ENCODE results near the gene NPPB.
A peak's percentile ranks its signal among the peaks of the same experiment; 100 is the strongest.

NPPB gene

DNA sequence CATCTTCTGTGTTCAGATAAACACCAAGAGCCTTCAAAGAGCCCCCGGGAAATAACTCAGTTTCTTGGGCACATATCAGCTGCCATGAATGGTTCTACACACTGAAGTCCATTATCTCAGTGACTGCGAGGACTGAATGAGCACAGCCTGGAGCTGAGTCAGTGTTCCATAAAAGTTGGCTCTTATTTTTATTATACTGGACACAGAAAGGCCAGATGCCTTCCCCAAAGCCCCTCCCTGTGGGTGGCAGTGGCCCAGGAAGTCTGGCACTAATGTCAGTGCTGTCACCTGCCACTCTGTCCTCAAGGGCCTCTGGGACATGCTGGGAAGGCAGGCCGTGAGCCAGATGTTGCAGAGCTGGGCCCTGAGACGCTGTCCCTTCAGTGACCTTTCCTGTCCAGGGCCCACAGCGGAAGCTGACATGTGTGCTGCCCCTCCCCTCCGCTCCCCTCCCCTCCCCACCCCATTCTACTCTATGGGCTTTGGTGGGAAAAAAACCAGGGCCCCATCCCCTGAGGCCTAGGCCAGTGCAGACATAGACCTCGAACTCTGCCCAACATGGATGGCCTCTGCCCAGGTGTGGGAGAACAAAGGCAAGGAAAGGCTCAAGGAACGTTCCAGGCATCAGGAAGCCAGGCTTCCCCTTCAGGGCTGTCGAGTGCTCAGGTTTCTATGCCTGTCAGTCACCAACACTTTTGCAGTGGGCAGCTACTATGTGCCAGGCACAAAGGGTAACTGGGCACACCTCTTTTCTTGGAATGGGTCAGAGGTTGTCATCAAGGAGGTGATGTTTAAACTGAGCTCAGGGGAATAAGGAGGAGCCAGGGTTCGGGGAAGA is 22.4 kb upstream of the NPPB start:
- no peak for DNase-seq

DNA sequence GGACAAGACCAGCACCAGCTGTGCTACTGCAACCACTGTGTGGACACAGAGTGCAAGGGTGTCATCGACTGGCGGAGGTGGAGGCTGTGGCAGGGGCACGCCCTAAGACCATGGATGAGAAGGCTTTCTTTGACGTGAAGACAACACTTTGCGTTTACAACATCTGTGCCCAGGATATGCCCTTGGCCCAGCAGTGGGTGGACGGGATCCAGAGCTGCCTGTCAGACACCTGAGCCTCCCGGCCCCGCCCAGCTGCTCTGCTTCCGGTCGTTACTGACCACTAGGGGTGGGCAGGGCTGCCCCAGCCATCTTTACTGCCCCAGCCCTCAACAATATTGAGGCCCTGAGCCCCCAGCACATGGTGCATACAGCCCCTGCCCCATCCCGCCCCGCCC is 21.4 kb upstream of the NPPB start:
- DNase-seq, result no peak

DNA sequence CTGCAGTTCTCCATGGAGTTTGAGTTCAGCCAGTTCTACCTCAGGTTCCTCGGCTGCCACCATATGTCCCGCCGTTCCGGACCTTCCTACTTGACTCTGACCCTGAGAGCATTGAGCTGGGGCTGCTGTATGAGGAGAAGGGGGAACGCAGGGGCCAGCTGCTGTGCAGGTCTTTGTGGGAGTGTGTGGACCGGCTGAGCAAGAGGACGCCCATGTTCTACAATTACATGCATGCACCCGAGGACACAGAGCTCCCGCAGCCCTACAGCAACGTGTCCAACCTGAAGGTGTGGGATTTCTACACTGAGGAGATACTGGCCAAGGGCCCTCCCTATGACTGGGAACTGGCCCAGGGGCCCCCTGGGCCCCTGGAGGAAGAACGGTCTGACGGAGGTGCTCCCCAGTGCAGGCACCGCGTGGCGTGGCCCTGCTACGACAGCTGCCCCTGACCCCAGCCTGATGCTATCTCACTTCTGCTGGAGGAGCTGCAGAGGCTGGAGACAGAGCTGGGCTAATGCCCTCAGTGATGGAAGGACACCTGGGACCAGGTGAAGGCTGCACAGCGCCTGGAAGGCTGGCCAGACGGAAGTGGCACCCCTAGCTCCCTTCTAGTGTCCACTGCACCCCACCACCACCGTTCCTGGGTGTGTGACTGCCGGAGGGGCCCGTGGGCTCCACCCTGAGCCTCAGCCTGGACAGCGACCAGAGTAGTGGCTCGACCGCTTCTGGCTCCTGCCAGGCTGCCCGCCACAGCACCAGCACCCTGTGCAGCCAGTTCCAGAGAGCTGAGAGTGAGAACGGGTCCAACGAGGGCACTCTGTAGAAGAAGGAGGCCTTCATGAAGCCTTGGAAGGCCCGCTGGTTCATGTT is 20.8 kb upstream of the NPPB start:
- no peak for DNase-seq

DNA sequence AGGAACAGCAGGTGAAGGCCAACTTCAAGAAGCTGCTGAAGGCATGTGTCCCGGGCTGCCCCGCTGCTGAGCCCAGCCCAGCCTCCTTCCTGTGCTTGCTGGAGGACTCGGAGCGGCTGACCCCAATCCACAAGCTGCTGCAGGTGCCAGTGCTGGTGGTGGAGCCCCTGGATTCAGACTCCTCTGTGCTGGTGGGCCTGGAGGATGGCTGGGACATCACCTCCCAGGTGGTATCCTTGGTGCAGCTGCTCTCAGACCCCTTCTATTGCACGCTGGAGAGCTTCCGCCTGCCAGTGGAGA is 20.1 kb upstream of the NPPB start:
- no peak for DNase-seq

DNA sequence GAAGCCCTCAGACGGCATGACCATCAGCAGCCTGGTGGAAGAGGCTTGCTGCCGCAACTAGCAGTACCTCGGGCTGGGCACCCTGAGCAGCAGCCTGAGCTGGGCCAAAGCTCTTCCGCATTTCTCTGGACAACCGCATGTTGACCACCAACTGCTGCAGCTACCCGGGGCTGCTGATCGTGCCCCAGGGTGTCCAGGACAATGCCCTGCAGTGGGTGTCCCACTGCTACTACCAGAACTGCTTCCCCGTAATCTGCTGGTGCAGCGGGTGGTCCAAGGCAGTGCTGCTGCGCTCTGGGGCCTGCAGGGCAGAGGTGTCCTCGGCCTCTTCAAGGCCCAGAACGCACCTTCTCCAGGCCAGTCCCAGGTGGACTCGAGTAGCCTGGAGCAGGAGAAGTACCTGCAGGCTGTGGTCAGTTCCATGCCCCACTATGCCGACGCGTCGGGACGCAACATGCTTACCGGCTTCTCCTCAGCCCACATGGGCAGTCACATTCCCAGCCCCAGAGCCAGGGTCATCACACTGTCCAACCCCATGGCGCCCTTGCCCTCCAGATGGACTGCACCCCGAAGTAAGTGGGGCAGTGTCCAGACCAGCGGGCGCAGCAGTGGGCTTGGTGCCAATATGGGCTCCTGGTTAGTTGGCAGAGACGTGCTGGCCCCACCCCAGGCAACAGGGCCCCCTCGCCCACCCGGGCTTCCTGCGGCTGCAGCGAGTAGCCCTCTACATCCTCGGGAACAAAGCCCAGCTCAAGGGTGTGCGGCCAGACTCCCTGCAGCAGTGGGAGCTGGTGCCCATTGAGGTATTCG is 19.5 kb upstream of the NPPB start:
- no peak for DNase-seq

DNA sequence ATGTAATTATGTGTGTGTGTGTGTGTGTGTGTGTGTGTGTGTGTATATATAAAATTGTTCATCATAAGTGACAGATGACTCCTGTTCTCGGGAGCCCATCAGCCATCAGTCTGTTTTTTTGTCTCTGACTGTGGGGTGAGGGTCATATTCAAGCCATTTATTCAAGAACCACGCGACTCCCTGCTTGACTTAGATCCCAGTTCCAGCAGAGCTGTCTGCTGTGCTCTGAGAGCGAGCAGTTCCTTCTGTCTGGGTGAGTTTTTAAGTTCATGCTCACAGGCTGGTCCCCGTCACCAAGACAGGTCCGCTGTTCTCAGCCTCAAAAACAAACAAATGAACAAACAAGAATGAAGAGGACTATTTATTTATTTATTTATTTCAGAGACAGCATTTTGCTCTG is 18.3 kb upstream of the NPPB start:
- no peak for DNase-seq

DNA sequence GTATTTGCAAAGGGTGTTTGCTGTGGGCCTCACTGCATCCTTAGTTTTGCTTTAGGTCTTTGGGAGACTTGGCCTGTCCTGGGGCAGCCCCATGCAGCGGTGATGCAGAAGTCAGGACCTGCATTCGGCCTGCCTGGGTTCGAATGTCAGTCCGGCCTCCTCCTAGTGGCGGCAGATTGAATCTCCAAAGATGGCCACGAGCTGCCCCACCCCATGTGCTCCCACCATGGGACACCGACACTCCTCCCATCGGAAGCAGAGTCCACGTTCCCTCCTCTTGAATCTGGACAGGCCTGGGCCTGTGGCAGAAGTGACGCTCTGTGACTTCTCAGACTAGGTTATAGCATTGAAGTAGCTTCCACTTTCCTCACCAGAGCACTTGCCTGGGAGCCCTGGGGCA is 16.3 kb upstream of the NPPB start:
- DNase-seq, result no peak

DNA sequence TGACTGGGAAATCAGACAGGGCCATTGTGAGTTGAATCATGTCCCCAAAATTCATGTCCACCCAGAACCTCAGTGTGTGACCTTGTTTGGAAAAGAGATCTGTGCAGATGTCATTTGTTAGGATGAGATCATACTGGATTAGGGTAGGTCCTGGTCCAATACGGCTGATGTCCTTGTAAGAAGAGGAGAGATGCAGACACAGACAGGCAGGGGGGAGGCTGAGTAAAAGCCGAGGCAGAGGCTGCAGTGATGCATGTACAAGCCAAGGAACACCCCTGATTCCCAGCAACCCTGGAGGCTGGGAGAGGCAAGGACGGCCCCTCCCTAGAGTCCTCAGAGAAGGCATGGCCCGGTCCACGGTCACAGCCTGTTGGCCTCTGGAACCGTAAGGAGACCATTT is 15.9 kb upstream of the NPPB start:
- no peak for DNase-seq

DNA sequence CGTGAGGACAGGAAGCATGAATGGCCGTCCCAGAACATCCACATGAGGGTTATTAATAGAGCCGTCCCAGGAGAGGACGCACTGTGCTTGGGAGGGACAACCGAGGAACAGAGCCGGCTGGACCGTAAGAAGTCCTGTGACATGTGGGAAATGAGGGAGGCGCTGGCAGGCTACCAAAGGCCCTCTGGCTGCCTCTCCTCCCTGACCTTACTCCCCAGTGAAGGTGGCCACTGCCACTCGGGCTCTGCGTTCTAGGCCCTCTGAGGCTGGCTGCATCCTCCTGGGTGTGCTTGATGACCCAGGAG is 15.5 kb upstream of the NPPB start:
- DNase-seq, result no peak

DNA sequence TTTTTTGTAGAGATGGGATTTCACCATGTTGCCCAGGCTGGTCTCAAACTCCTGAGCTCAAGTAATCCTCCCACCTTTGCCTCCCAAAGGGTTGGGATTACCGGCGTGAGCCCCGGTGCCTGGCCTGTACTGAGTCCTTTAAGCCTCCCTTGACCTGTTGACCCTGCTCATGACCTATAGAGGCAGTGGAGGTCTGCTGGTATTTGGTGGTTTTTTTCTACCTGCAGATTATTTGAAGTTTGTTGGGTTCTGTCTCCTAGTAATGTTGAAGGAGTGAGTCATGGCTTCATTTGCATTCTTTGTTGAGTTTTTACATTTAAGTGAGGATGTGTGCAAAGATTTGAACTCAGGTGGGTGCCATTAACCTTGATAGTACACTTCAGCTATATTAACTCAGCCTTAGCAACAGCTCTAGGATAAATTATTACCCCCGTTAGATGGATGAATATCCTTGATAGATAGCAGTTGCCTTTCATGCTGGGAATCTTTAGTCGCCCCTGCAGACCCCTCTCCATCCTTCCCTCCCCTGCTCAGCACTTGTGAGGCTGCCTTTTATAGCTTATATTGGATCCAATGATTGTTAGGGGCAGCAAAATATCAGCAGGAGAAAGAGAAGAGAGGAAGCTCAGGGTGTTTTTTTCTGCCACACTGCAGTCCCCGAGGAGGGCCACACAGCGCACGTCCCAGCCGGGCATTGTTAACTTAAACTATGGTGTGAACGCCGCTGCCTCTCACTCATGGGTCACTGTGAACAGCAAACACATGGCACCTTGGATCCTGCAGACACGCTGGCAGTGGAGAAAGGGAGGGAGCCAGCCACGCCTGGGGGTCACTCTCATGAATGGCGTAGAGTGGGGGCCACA is 14.9 kb upstream of the NPPB start:
- no peak for DNase-seq

DNA sequence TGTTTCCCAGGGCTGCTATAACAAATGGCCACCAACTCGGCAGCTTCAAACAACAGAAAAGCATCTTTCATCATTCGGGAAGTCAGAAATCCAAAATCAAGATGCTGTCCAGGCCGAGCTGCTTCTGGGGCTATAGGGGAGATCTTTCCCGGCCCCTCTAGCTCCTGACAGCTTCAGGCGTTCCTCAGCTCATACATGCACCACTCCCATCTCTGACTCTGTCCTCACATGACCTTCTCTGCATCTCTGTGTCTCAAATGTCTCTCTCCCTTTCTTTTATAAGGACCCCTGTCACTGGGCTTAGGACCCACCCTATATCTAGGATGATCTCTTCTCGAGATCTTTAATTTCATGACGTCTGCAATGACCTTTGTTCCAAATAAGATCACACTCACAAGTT is 13.8 kb upstream of the NPPB start:
- no peak for DNase-seq

DNA sequence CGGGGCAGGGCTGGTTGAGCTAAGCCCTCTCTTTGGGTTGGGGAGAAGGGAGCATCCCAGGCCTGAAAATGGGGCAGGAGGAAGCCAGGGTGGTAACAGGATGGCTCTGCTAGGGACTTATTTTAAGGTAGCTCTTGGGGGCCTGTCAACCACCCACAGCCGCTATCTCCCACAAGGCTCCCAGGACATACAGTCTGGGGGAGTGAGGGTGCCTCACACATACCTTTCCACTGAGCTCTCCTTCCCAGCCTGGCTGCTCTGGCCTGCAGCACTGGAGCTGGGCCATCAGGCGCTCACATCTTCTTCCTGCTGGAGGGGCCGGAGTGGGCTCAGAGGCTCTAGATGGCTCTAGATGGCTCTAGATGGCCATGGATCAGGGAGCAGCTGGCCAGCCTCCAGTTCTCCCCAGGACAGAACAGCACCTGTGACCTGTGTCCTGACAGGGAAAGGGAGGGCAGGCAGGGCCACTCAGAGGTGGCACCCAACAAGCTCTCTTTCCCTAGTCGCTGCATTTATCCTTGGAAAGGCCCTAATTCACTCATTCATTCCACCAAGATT is 11.0 kb upstream of the NPPB start:
- no peak for DNase-seq

DNA sequence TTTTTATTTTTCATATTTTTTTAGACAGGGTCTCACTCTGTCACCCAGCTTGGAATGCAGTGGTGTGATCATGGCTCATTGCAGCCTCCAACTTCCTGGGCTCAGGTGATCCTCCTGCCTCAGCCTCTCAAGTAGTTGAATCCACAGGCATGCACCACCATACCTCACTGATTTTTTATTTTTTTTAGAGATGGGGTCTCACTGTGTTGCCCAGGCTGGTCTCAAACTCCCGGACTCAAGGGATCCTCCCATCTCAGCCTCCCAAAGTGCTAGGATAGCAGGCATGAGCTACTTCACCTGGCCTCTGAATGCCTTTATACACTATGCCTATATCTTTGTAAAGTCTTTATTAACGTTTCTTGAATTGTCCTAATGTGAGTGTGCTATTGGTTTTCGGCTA is 10.4 kb upstream of the NPPB start:
- no peak for DNase-seq

DNA sequence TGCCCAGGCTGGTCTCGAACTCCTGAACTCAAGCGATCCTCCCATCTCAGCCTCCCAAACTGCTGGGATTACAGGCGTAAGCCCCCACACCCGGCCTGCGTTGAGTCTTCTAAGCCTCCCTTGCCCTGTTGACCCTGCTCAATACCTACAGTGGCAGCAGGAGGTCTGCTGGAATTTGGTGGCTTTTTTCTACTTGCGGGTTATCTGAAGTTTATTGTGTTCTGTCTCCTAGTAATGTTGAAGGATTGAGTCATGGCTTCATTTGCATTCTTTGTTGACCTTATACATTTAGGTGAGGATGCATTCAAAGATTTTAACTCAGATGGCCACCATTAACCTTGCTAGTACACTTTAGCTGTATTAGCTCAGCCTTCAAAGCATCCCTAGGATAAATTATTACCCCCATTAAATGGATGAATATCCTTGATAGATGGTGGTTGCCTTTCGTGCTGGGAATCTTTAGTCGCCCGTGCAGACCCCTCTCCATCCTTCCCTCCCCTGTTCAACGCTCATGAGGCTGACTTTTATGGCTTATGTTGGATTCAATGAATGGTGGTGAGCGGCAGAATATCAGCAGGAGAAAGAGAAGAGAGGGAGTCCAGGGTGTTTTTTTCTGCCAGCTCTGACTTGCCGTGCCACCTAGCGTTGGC is 9.7 kb upstream of the NPPB start:
- no peak for DNase-seq

DNA sequence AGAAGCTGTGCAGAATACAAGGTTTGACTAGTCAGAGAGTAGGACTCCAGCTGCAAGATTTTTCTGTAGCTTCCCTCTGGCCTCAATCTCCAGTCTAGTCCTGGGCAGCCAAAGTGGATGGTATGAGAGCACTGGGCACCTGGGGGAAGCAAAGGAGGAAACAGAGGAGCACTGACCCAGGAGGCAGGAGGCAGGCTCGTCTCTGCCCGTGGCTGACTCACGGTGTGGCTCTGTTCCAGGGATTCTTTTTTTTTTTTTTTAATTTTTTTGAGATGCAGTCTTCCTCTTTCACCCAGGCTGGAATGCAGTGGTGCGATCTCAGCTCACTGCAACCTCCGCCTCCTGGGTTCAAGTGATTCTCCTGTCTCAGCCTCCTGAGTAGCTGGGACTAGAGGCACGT is 4.1 kb upstream of the NPPB start:
- DNase-seq, result no peak

DNA sequence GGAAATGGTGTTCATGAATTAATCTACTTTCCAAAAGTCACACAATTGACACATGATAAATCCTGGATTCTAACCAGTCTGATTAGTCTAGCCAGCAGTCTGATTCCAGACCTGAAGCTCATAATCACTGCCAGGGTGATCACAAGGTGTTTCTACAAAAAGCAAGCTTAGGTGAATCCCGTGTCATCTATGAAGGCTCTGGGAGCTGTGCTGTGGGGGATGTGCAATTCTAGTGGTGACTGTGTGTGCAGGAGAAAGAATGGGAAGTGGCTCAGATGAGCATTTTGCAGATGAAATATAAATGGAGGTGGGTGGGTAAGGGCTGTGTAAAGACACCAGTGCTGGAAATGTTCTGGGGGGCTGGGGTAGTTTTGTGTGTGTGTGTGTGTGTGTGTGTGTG is 1.8 kb upstream of the NPPB start:
- peak; percentile 27 for DNase-seq

DNA sequence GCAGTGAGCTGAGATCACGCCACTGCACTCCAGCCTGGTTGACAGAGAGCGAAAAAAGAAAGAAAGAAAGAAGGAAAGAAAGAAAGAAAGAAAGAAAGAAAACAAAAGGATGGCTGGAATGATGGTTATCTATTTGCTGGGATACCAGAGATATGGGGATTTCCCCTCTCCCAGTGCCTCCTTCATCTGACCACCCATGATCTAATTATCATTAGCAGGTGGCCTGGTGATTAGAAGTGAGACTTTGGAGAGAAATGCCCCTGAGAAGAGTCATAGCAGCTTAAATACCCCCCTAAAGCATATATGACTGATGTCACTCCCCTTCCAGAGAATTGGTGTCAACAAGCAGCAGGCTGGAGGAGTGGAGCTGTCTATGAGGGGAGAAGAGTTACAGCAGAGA is 1.3 kb upstream of the NPPB start:
- no peak for DNase-seq

DNA sequence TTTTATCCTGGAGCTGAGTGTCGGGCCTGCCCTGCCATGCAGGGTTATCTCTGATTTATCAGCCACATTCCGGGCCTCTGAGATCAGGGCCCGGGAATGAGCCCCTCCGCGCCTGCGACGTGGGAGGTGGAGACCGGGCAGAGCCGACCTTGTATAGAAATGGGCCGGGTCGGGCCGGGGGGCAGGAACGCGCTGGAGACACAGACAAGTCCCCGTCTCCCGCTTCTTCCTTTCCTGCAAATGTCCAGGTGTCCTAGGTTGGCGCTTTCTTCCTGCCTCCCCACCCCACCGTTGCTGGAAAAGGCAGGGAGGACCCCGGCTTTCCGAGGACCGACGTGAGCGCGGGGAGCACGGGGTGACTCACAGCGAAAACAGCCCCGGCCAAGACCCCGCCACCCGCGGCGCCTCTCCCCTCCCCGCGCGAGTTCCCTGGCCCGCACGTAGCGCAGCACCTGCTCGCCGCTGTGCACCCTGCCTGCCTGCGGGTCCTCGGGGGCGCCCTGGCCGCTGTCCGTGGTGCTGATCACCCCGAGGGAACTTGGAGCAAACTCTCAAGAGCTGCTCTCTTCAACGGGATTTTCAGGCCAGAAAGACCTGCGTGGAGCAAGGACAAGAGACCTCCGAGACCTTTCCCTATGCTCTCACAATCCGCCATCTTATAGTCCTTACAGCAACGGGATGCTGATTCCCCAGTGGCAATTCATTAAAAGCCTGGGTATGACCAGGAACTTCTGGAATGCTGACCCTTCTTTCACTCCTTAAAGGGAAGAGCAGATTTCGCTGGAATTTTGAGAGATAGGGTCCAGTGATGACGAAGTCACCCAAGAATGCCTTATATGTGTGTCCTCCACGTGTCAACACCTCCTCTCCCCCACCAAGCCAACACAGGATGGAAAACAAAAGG is 475 bp upstream of the NPPB start:
- DNase-seq, result no peak

DNA sequence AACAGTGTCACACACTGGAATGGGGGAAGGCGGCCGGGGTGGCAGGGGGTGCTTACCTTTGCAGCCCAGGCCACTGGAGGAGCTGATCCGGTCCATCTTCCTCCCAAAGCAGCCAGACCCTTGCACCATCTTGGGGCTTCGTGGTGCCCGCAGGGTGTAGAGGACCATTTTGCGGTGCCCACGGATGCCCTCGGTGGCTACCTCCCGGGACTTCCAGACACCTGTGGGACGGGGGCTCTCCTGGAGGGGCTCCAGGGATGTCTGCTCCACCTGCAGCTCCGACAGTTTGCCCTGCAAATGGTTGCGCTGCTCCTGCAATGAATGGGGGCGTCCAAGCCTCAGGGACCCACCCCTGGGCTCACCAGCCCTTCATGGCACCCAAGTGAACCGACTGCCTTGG is 587 bp downstream of the NPPB start:
- no peak for DNase-seq

DNA sequence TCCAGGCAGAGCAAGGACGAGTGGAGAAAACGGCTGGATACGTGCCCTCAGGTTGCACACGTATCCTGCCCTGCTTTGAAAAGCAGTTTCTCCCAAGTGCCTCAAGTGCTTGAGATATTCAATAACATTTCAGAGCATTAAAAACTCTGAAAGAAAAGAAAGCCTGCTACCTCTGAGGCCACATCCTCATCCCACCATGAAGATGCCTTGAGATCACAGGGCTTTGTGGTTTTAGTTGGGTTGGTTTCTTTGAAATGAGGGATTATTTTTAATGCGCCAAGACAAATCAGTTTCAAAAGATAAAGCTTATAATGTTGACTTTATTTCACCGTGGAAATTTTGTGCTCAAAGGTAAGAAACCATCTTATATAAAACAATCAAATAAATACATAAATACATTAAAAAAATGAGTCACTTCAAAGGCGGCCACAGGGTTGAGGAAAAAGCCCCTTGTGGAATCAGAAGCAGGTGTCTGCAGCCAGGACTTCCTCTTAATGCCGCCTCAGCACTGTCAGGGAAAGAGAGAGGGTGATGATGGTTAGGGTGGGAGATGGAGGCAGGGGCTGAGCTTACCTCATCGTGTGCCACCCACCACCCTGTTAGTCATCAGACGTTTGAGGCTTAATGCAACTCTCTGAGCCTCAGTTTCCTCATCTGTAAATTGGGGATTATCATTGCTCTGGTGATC is 1.4 kb downstream of the NPPB start:
- no peak for DNase-seq
